ENCODE measurements around the gene GSC. TPM values are rescaled to one million over a fixed set of nuclear protein-coding genes. Genes with fewer than 3 reads are reported as not detected.
"Not testable (repeated sequence)": the region's sequence is repeated elsewhere in the genome, so short reads cannot be mapped to it uniquely, and the experiment has no call there.

Gene GSC
- total RNA-seq, 1 donor from 2014 or later: not detected

DNA sequence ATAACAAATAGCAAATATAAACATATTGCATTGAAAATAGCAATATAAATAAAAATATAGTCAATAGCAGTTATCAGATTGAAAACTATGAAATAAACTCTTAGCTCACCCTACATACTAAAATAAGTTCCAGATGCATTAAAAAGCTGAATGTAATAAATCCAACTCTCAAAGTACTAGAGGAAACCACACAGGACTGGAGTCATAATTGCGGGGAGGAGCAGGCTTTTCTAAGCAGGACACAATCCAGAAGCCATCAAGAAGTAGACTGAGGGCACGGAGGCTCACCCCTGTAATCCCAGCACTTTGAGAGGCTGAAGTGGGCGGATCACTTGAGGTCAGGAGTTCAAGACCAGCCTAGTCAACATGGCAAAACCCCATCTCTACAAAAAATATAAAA, 22.2 kb downstream of the GSC start:
- DNase-seq (ENCODE audit: low spot score) (no peak), ATAC-seq (no peak)

GRCh38 chr14:94747153-94747552, 22.8 kb downstream of the GSC start:
- not testable (repeated sequence) for DNase-seq (ENCODE audit: low spot score); ATAC-seq

DNA sequence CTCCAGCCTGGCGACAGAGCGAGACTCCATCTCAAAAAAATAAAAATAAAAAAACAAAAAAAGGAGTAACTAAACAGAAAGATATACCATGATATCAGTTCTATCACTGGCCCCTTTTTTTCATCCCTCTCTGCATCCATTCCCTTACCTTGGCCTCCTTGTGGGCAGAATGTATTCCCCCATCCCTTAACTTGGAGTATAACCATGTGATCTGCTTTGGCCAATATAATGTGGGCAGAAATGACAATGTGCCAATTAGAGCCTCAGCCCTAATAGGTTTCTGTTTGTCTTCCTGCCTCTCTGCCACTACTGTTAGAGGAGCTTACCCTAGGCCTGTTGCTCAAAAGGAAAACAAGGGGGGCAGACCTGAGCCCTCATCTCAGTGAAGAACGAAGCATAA, 23.8 kb downstream of the GSC start:
- no peak for ATAC-seq
- no peak for DNase-seq (ENCODE audit: low spot score)

DNA sequence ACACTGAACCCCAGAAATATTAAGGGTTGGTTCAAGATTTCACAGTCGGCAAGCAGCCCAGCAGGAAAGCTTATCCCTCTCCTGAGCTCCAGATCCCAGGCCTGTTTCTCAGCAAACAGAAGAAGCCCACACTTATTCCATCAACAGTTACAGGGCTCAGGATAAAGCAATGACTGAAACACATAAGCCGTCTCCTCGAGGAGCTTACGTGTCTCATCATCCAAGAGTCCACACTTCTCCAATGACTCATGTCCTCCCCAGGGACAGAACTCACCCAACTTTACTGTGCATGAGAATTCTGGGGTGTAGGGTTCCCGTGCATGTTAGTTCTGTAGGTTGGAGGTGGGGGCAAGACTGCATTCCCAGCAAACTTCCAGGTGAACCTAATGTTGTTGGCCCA, 31.2 kb downstream of the GSC start:
- ATAC-seq (no peak), DNase-seq (ENCODE audit: low spot score) (no peak)

GRCh38 chr14:94738097-94738496, 31.8 kb downstream of the GSC start:
- DNase-seq (ENCODE audit: low spot score) (no peak), ATAC-seq (no peak)

DNA sequence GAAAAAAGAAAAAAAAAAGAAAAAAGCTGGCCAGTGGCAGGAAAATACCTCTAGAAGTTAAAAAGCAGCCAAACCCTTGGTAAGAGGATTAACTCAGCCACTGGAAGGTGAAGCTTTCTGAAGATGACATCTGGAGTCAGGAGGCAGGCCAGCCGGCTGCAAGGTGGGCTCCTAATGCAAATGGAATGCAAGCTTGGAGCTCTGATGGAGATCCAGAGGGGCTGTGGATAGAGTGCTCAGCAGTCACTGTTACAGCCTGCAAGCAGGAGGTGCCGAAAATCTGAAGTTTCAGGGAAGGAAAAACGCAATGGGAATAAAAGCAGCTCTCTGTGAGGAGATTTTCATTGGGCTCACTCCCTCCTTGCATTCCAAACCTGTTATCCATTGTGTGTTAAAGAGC, 41.0 kb downstream of the GSC start:
- ATAC-seq: no peak
- DNase-seq (ENCODE audit: low spot score): no peak

- not testable (repeated sequence) for DNase-seq (ENCODE audit: low spot score); ATAC-seq
These were observed 41.5 kb downstream of the GSC start for GRCh38 chr14:94728440-94728839.

DNA sequence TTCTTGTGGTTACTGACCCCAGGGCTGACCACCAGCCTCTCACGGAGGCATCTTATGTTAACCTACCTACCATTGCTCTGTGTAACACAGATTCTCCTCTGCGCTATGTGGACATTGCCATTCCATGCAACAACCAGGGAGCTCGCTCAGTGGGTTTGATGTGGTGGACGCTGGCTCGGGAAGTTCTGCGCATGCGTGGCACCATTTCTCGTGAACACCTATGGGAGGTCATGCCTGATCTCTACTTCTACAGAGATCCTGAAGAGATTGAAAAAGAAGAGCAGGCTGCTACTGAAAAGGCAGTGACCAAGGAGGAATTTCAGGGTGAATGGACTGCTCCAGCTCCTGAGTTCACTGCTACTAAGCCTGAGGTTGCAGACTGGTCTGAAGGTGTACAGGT, 43.3 kb downstream of the GSC start:
- DNase-seq (ENCODE audit: low spot score); ATAC-seq: not testable (repeated sequence)

- DNase-seq (ENCODE audit: low spot score) (no peak), ATAC-seq (no peak)
These were observed 44.9 kb downstream of the GSC start for GRCh38 chr14:94724993-94725392.

- ATAC-seq (no peak), DNase-seq (ENCODE audit: low spot score) (no peak)
These were observed 47.5 kb downstream of the GSC start for GRCh38 chr14:94722397-94722796.

Other genes starting within 250 kb of the GSC start
- gene SERPINA4, start 208.7 kb downstream of the GSC start, total RNA-seq: 186 TPM
- 216 TPM for gene SERPINA5, start 188.7 kb downstream of the GSC start, total RNA-seq
- 7,311 TPM for gene SERPINA3, start 157.7 kb downstream of the GSC start, total RNA-seq

Measured in left lobe of liver (tissue), 2 donors.